DND-41 (cell line): ENCODE measurements around the gene APBB2.
"Not testable (repeated sequence)": the region's sequence is repeated elsewhere in the genome, so short reads cannot be mapped to it uniquely, and the experiment has no call there.

ENCODE experiments used
- ATAC-seq: fragments of 200-7000 bp; cut with Tn5 transposase; 3 replicates; pipeline ENCODE4 v1.9.1; 2021; ENCODE audit warnings: low read depth; ENCODE audit not compliant: insufficient read depth
- DNase-seq: peaks from one replicate; pipeline ENCODE4 v3.0.0-alpha.2; 2020
- H2AFZ ChIP-seq: 2 replicates; pipeline ENCODE4 v1.6.0; 2012; ENCODE audit warnings: low read depth, low read length
- H3K27ac ChIP-seq: 2 replicates; pipeline ENCODE4 v1.5.1; 2012; ENCODE audit warnings: low read length, inconsistent platforms
- H3K27me3 ChIP-seq: fragments of 200-600 bp; sonication (generic); 2 replicates; pipeline ENCODE4 v1.6.0; 2012; ENCODE audit warnings: low read length, mild to moderate bottlenecking, inconsistent platforms; ENCODE audit not compliant: insufficient read depth, poor library complexity
- H3K36me3 ChIP-seq: 2 replicates; pipeline ENCODE4 v1.5.1; 2012; ENCODE audit warnings: low read length, inconsistent platforms; ENCODE audit not compliant: insufficient read depth
- H3K4me1 ChIP-seq: 2 replicates; pipeline ENCODE4 v1.5.1; 2012; ENCODE audit warnings: mild to moderate bottlenecking, low read length; ENCODE audit not compliant: insufficient read depth
- H3K4me2 ChIP-seq: 2 replicates; pipeline ENCODE4 v1.6.0; 2012; ENCODE audit warnings: mild to moderate bottlenecking, moderate library complexity, low read length, inconsistent platforms; ENCODE audit not compliant: insufficient read depth
- H3K4me3 ChIP-seq, 2 experiments: fragments of 200-600 bp in 1 of 2; shearing (Covaris generic) in 1 of 2; 2 replicates each; pipeline ENCODE4 v1.5.1; 2012 to 2016; ENCODE audit warnings: inconsistent platforms in 2 of 2, low read length in 2 of 2, mild to moderate bottlenecking in 2 of 2, low read depth in 1 of 2, moderate library complexity in 1 of 2
- H3K79me2 ChIP-seq: 2 replicates; pipeline ENCODE4 v1.6.0; 2012; ENCODE audit warnings: low read length, inconsistent platforms; ENCODE audit not compliant: insufficient read depth
- H3K9ac ChIP-seq: 2 replicates; pipeline ENCODE4 v1.6.0; 2012; ENCODE audit warnings: low read depth, mild to moderate bottlenecking, inconsistent platforms, low read length, moderate library complexity
- H3K9me3 ChIP-seq: 2 replicates; pipeline ENCODE4 v1.5.1; 2012; ENCODE audit warnings: low read length, moderate library complexity, mild to moderate bottlenecking, inconsistent platforms; ENCODE audit not compliant: insufficient read depth, severe bottlenecking
- H4K20me1 ChIP-seq: 2 replicates; pipeline ENCODE4 v1.6.0; 2012; ENCODE audit warnings: low read length; ENCODE audit not compliant: insufficient read depth
- EZH2 ChIP-seq: IDR thresholded peaks from 3 replicates; pipeline ENCODE4 v1.6.1; 2012; ENCODE audit warnings: borderline replicate concordance, low read depth, mild to moderate bottlenecking, moderate library complexity, low read length, inconsistent platforms; ENCODE audit not compliant: severe bottlenecking
- TF ChIP-seq, protein P1 (sequence below): IDR thresholded peaks from 2 replicates; pipeline ENCODE4 v1.5.1; 2012; ENCODE audit warnings: borderline replicate concordance, low read length, moderate library complexity, mild to moderate bottlenecking; ENCODE audit not compliant: poor library complexity, severe bottlenecking; ENCODE audit errors: extremely low read depth

APBB2 gene

DNA sequence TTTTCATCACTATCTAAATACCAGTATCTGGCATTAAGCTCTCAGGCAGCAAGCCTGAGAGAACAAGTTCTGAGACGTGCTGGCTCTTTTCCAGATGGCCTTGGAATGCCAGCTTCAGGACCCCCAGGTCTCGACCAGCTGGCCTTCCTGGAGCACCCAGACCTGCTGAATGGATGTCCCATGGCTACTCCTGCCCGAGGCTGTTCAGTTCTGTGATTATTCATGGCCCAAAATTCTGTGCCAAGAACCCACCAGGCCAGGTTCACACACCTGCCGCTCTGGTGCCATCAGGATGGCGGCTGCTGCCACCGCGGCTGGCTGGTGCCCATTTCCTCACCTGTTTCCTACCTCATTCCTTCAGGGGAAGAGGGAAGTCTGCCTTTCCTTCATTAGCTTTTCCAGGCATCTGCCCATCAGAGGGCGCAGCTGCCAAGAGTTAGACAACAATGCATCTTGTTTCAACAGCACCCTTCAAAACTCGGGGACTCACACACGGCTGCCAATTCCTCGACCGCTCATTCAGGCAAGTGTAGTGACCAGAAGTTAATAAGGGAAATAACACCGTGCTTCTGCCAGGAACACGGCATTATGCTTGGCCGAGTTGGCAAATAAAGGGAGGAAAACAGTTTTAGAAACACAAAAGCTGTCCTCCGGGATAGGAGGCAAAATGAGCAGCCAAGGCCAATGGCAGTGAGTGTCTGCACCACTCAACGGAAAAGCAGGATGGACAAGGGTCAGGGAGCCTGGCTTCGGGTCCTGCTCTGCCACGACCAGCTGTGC is 290.8 kb downstream of the APBB2 start:
- Histone ChIP-seq H3K9ac (no peak overlapping the region), H3K4me3 (no peak overlapping the region), H2AFZ (peak overlapping the region; percentile 96), H3K27me3 (no peaks in the 10 kb centered on the region), H3K79me2 (no peaks in the 10 kb centered on the region), H3K27ac (no peak overlapping the region), H4K20me1 (no peaks in the 10 kb centered on the region), H3K4me2 (no peak overlapping the region), H3K9me3 (no peaks in the 10 kb centered on the region), H3K36me3 (no peaks in the 10 kb centered on the region), H3K4me1 (no peaks in the 10 kb centered on the region)
- DNase-seq (no peak), ATAC-seq (no peak)
- TF ChIP-seq, protein P1, sequence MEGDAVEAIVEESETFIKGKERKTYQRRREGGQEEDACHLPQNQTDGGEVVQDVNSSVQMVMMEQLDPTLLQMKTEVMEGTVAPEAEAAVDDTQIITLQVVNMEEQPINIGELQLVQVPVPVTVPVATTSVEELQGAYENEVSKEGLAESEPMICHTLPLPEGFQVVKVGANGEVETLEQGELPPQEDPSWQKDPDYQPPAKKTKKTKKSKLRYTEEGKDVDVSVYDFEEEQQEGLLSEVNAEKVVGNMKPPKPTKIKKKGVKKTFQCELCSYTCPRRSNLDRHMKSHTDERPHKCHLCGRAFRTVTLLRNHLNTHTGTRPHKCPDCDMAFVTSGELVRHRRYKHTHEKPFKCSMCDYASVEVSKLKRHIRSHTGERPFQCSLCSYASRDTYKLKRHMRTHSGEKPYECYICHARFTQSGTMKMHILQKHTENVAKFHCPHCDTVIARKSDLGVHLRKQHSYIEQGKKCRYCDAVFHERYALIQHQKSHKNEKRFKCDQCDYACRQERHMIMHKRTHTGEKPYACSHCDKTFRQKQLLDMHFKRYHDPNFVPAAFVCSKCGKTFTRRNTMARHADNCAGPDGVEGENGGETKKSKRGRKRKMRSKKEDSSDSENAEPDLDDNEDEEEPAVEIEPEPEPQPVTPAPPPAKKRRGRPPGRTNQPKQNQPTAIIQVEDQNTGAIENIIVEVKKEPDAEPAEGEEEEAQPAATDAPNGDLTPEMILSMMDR: no peak
- no peak for TF ChIP-seq EZH2

DNA sequence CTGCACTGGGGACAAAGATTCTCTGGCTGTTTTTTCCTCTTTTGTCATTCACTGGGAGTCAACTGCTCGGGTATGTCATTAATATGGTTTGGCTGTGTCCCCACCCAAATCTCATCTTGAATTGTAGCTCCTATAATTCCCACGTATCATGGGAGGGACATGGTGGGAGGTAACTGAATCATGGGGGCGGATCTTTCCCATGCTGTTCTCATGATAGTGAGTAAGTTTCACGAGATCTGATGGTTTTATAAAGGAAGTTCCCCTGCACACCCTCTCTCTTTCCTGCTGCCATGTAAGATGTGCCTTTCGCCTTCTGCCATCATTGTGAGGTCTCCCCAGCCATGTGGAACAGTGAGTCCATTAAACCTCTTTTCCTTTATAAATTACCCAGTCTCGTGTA is 294.4 kb downstream of the APBB2 start:
- H3K79me2 ChIP-seq, H3K27ac ChIP-seq, H3K36me3 ChIP-seq, H4K20me1 ChIP-seq, H3K4me1 ChIP-seq, H3K4me2 ChIP-seq, ATAC-seq, H2AFZ ChIP-seq, DNase-seq, H3K9me3 ChIP-seq, H3K27me3 ChIP-seq, H3K4me3 ChIP-seq, H3K9ac ChIP-seq: not testable (repeated sequence)

DNA sequence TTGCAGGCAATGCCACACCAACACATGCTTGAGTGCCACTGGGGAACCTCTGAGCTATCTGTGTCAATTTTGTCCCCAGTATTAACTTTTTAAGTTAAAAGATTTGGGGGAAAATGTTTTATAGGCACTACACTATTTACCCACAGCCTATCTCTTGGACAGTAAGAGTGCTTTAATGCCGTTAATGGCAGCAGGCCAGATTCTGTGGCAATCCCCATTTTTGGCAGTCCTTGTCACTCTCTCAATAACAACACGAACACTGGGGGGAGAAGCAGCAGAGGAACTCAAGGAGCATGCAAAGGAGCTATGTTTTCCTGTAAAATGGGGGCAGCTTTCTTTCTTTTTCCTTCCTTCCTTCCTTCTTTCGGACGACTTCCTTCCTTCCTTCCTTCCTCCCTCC is 296.0 kb downstream of the APBB2 start:
- H3K27ac ChIP-seq: no peak overlapping the region
- no peaks in the 10 kb centered on the region for H3K36me3 ChIP-seq
- H3K4me2 ChIP-seq: no peak overlapping the region
- no peak for ATAC-seq
- no peak overlapping the region for H3K4me3 ChIP-seq
- no peaks in the 10 kb centered on the region for H3K79me2 ChIP-seq
- no peak for TF ChIP-seq EZH2
- TF ChIP-seq, protein P1: no peak
- no peak overlapping the region for H2AFZ ChIP-seq
- H3K27me3 ChIP-seq: no peaks in the 10 kb centered on the region
- H3K9me3 ChIP-seq: no peaks in the 10 kb centered on the region
- H3K9ac ChIP-seq: no peak overlapping the region
- DNase-seq: no peak
- no peaks in the 10 kb centered on the region for H3K4me1 ChIP-seq
- H4K20me1 ChIP-seq: no peaks in the 10 kb centered on the region

GRCh38 chr4:40916880-40917279 is 297.5 kb downstream of the APBB2 start:
- H3K9me3 ChIP-seq: no peaks in the 10 kb centered on the region
- H3K9ac ChIP-seq: no peak overlapping the region
- peak; percentile 20 for DNase-seq
- no peaks in the 10 kb centered on the region for H3K27me3 ChIP-seq
- TF ChIP-seq EZH2: no peak
- TF ChIP-seq, protein P1: peak; percentile 47
- H3K4me1 ChIP-seq: no peaks in the 10 kb centered on the region
- H2AFZ ChIP-seq: no peak overlapping the region
- H3K79me2 ChIP-seq: no peaks in the 10 kb centered on the region
- no peaks in the 10 kb centered on the region for H4K20me1 ChIP-seq
- no peaks in the 10 kb centered on the region for H3K36me3 ChIP-seq
- peak; percentile 66; the same call in 2 of the 3 replicates for ATAC-seq
- no peak overlapping the region for H3K27ac ChIP-seq
- H3K4me3 ChIP-seq: no peak overlapping the region
- H3K4me2 ChIP-seq: no peak overlapping the region
